K562 (cell line): Measurements from ENCODE around the gene STAMBPL1. TPM values are rescaled to one million over a fixed set of nuclear protein-coding genes. Genes with fewer than 3 reads are reported as not detected.

Experiments
- ATAC-seq: fragments of 200-7000 bp; cut with Tn5 transposase; 3 replicates; pipeline ENCODE4 v1.9.1; 2020; ENCODE audit warnings: moderate library complexity
- BruUV-seq: library from RNA; stranded (reverse); fragments of 400-500 nt; replicated peaks from 2 replicates; lab custom pipeline; 2021; lab: Mats Ljungman, UMichigan
- CTCF ChIA-PET: fragments of 300-600 bp; formaldehyde crosslinking; extraction: SDS; loops from one replicate; lab custom pipeline; 2021; ENCODE audit warnings: low intra/inter-chr PET ratio; lab: Yijun Ruan, JAX
- POLR2A ChIA-PET: fragments of 300-600, 350-650 bp; sonication (Branson Sonifier 250); formaldehyde crosslinking; extraction: SDS; loops from one replicate; lab custom pipeline; 2021; ENCODE audit warnings: antibody characterized with exemption, inconsistent platforms; lab: Yijun Ruan, JAX
- DNase-seq, 4 experiments: peaks; one replicate each; pipeline versions ENCODE4 v3.0.0 to v3.0.0-alpha.2; 2011 to 2018; ENCODE audit warnings: low spot score in 3 of 4, mixed read lengths in 3 of 4; ENCODE audit errors: extremely low read depth in 1 of 4
- FAIRE-seq: peaks from 2 replicates; lab custom pipeline; 2011; peaks lifted over from hg19 to GRCh38; lab: Jason Lieb, UNC
- H2AFZ ChIP-seq: 2 replicates; pipeline ENCODE4 v1.6.0; 2011; ENCODE audit warnings: low read depth, low read length, control low read depth, inconsistent platforms
- H3K27ac ChIP-seq: fragments of 200-600 bp; 3 replicates; pipeline ENCODE4 v1.8.0; 2011; ENCODE audit warnings: low read depth, mild to moderate bottlenecking, control low read depth, inconsistent platforms, low read length, moderate library complexity, mixed read lengths; ENCODE audit errors: extremely low read depth
- H3K27me3 ChIP-seq, 2 experiments: fragments of 300-600 bp in 1 of 2; 2 replicates in 1 of 2; 3 replicates in 1 of 2; pipeline versions ENCODE4 v1.6.0 to v1.8.0; 2011; ENCODE audit warnings: inconsistent platforms in 2 of 2, low read length in 2 of 2, mild to moderate bottlenecking in 1 of 2, mixed read lengths in 1 of 2, moderate library complexity in 1 of 2; ENCODE audit not compliant: control insufficient read depth in 2 of 2, insufficient read depth in 2 of 2
- H3K36me3 ChIP-seq: fragments of 300-600 bp; 3 replicates; pipeline ENCODE4 v1.8.0; 2011; ENCODE audit warnings: mild to moderate bottlenecking, low read length, inconsistent platforms; ENCODE audit not compliant: control insufficient read depth, insufficient read depth
- H3K4me1 ChIP-seq, 2 experiments: fragments of 200-600 bp in 1 of 2; replicated peaks in 1 of 2; 2 replicates in 1 of 2; 3 replicates in 1 of 2; pipeline versions ENCODE4 v1.5.1 to v1.8.0; 2011; ENCODE audit warnings: inconsistent platforms in 2 of 2, low read length in 2 of 2, mild to moderate bottlenecking in 1 of 2, mixed read lengths in 1 of 2, moderate library complexity in 1 of 2; ENCODE audit not compliant: control insufficient read depth in 2 of 2, insufficient read depth in 2 of 2
- H3K4me2 ChIP-seq: 2 replicates; pipeline ENCODE4 v1.6.1; 2011; ENCODE audit warnings: low read length, control low read depth, inconsistent platforms, mixed read lengths; ENCODE audit not compliant: insufficient read depth
- H3K4me3 ChIP-seq: fragments of 200-600 bp; sonication (generic), shearing (Covaris generic); 2 replicates; pipeline ENCODE4 v1.5.1; 2016; ENCODE audit warnings: control low read depth, inconsistent platforms
- H3K79me2 ChIP-seq: fragments of 200-600 bp; 3 replicates; pipeline ENCODE4 v1.8.0; 2011; ENCODE audit warnings: low read length, inconsistent platforms; ENCODE audit not compliant: control insufficient read depth, insufficient read depth
- H3K9ac ChIP-seq, 2 experiments: 2 replicates each; pipeline versions ENCODE4 v1.6.0 to v1.6.1; 2011; ENCODE audit warnings: low read depth in 2 of 2, low read length in 2 of 2, control low read depth in 1 of 2, inconsistent platforms in 1 of 2, mild to moderate bottlenecking in 1 of 2, mixed read lengths in 1 of 2; ENCODE audit not compliant: insufficient read depth in 1 of 2
- H3K9me1 ChIP-seq: one replicate; pipeline ENCODE4 v1.6.0; 2011; ENCODE audit warnings: inconsistent platforms, mild to moderate bottlenecking, low read length, moderate library complexity; ENCODE audit not compliant: control insufficient read depth, insufficient read depth
- H3K9me3 ChIP-seq: replicated peaks from 2 replicates; pipeline ENCODE4 v1.5.1; 2011; ENCODE audit warnings: low read depth, low read length, inconsistent platforms; ENCODE audit not compliant: control insufficient read depth, insufficient read depth
- H4K20me1 ChIP-seq: replicated peaks from 2 replicates; pipeline ENCODE4 v1.6.1; 2011; ENCODE audit warnings: low read length, inconsistent platforms, mixed read lengths; ENCODE audit not compliant: control insufficient read depth, insufficient read depth
- CEBPB ChIP-seq: fragments of 450-650 bp; IDR thresholded peaks from 2 replicates; pipeline ENCODE4 v1.6.1; 2016; ENCODE audit warnings: missing genetic modification characterization, missing compliant biosample characterization
- CREB1 ChIP-seq, 2 experiments: sonication (generic) in 1 of 2; formaldehyde crosslinking in 1 of 2; IDR thresholded peaks; 2 replicates each; pipeline versions ENCODE4 v1.6.1 to v1.8.0; 2012 to 2022; ENCODE audit warnings: inconsistent platforms in 1 of 2, mild to moderate bottlenecking in 1 of 2, missing genetic modification reagents in 1 of 2, moderate library complexity in 1 of 2
- CSDE1 ChIP-seq, 2 experiments: fragments of 450-650 bp; IDR thresholded peaks; 2 replicates each; pipeline ENCODE4 v1.6.1; 2016; ENCODE audit warnings: mild to moderate bottlenecking in 1 of 2
- EP400 ChIP-seq: fragments of 450-650 bp; IDR thresholded peaks from 2 replicates; pipeline ENCODE4 v1.6.1; 2017; ENCODE audit warnings: antibody characterized with exemption, mild to moderate bottlenecking, moderate library complexity
- ETV6 ChIP-seq, 3 experiments: fragments of 150-350 bp in 1 of 3; sonication (generic) in 1 of 3; formaldehyde crosslinking in 1 of 3; IDR thresholded peaks; 2 replicates each; pipeline versions ENCODE4 v1.6.1 to v1.8.0; 2014 to 2022; ENCODE audit warnings: borderline replicate concordance in 2 of 3, low read depth in 2 of 3, antibody characterized with exemption in 1 of 3, low read length in 1 of 3, mild to moderate bottlenecking in 1 of 3, missing genetic modification reagents in 1 of 3
- HMG20A ChIP-seq: fragments of 450-650 bp; formaldehyde crosslinking; conservative IDR thresholded peaks from 2 replicates; pipeline ENCODE4 v1.4.0; 2020; ENCODE audit warnings: mild to moderate bottlenecking, mixed read lengths
- HSF4 ChIP-seq: fragments of 250-450 bp; sonication (Bioruptor Pico); IDR thresholded peaks from 2 replicates; pipeline ENCODE4 v2.1.2; 2022; ENCODE audit warnings: mild to moderate bottlenecking, moderate library complexity, borderline replicate concordance
- MTA1 ChIP-seq: fragments of 450-650 bp; IDR thresholded peaks from 2 replicates; pipeline ENCODE4 v1.6.1; 2017; ENCODE audit warnings: borderline replicate concordance
- MTA3 ChIP-seq: fragments of 450-650 bp; formaldehyde crosslinking; IDR thresholded peaks from 2 replicates; pipeline ENCODE4 v1.6.1; 2017; ENCODE audit warnings: mild to moderate bottlenecking, borderline replicate concordance
- PTBP1 ChIP-seq: fragments of 200-400 bp; formaldehyde crosslinking; IDR thresholded peaks from 2 replicates; pipeline ENCODE4 v1.6.1; 2017; ENCODE audit warnings: low read depth, low read length
- RAD21 ChIP-seq, 2 experiments: fragments of 250-450 bp in 1 of 2; fragments of 450-650 bp in 1 of 2; sonication (Bioruptor Pico) in 1 of 2; formaldehyde crosslinking in 1 of 2; IDR thresholded peaks in 1 of 2; conservative IDR thresholded peaks in 1 of 2; 2 replicates each; pipeline versions ENCODE4 v1.4.0 to v1.8.0; 2020 to 2022; ENCODE audit warnings: mild to moderate bottlenecking in 2 of 2, moderate library complexity in 1 of 2
- RNF2 ChIP-seq: sonication (generic); IDR thresholded peaks from 2 replicates; pipeline ENCODE4 v1.6.1; 2016
- SMARCA5 ChIP-seq: fragments of 450-650 bp; IDR thresholded peaks from 2 replicates; pipeline ENCODE4 v1.6.1; 2016
- SNIP1 ChIP-seq: fragments of 450-650 bp; IDR thresholded peaks from 2 replicates; pipeline ENCODE4 v1.7.1; 2017; ENCODE audit warnings: low read depth, mild to moderate bottlenecking
- THRAP3 ChIP-seq: fragments of 450-650 bp; IDR thresholded peaks from 2 replicates; pipeline ENCODE4 v1.6.1; 2016; ENCODE audit warnings: mild to moderate bottlenecking, inconsistent platforms, borderline replicate concordance
- ZBTB1 ChIP-seq: sonication (generic); formaldehyde crosslinking; IDR thresholded peaks from 2 replicates; pipeline ENCODE4 v1.8.1; 2023; ENCODE audit warnings: missing genetic modification reagents, low read depth, mild to moderate bottlenecking, borderline replicate concordance
- ZNF3 ChIP-seq: fragments of 250-450 bp; sonication (Bioruptor Pico); IDR thresholded peaks from 2 replicates; pipeline ENCODE4 v1.5.0; 2021; ENCODE audit warnings: mild to moderate bottlenecking, moderate library complexity
- ZNF436 ChIP-seq: fragments of 250-450, 450-650 bp; sonication (Bioruptor Pico); formaldehyde crosslinking; IDR thresholded peaks from 2 replicates; pipeline ENCODE4 v1.7.0; 2020; ENCODE audit warnings: mild to moderate bottlenecking
- ZNF696 ChIP-seq: fragments of 250-450 bp; sonication (Bioruptor Pico); conservative IDR thresholded peaks from 2 replicates; pipeline ENCODE4 v1.4.0; 2020; ENCODE audit warnings: mild to moderate bottlenecking, moderate library complexity
- ZSCAN32 ChIP-seq: fragments of 450-650 bp; formaldehyde crosslinking; IDR thresholded peaks from 2 replicates; pipeline ENCODE4 v1.4.0; 2020; ENCODE audit warnings: mild to moderate bottlenecking, moderate library complexity
- WGBS: fragments of 100-300 bp; shearing (Covaris generic); methylation state at CpG from one replicate; pipeline ENCODE4 v1.1.6; 2016; ENCODE audit warnings: low coverage, mixed read lengths; ENCODE audit not compliant: insufficient coverage; ENCODE audit errors: missing lambda C conversion rate; 5-methylcytosine and 5-hydroxymethylcytosine counted together
- in situ Hi-C: fragments of 300-500 bp; cut with MboI; formaldehyde crosslinking; loops from 4 replicates; pipeline ENCODE4 v1.15.0; 2018; ENCODE audit warnings: inconsistent platforms, mixed read lengths
- intact Hi-C: fragments of 100-400 bp; cut with micrococcal nuclease; formaldehyde crosslinking; loops from 2 replicates; pipeline ENCODE4 v1.14.2; 2022
- polyA plus RNA-seq, 8 experiments: library from polyadenylated mRNA; depleted of rRNA in 4 of 8; stranded (reverse) in 5 of 8; unstranded in 3 of 8; fragments of >200 nt; fragmentation: Nextera tagmentation in 2 of 8; fragmentation: Illumina TruSeq in 1 of 8; extraction: Ambion mirVana in 2 of 8; extraction: Trizol in 1 of 8; gene quantifications; 2 replicates each; pipeline versions ENCODE4 v1.2.1 to v1.2.3, GENCODE V29; 2011 to 2014; ENCODE audit warnings: inconsistent platforms in 1 of 8, missing spikeins in 1 of 8
- total RNA-seq, 7 experiments: library from RNA; depleted of rRNA in 6 of 7; stranded (reverse); fragments of >200 nt in 6 of 7; fragmentation: Illumina TruSeq in 2 of 7; extraction: Trizol in 2 of 7; gene quantifications; 2 replicates each; pipeline versions ENCODE4 v1.2.1 to v1.2.3, GENCODE V29; 2011 to 2021; ENCODE audit warnings: low replicate concordance in 1 of 7
- TF ChIP-seq, protein P1 (sequence below): sonication (generic); formaldehyde crosslinking; IDR thresholded peaks from 2 replicates; pipeline ENCODE4 v1.8.0; 2022; ENCODE audit warnings: missing genetic modification reagents, mild to moderate bottlenecking, borderline replicate concordance

STAMBPL1 gene
- total and polyA plus RNA-seq, 9 of the 15 experiments (the other 6 are each of a cell fraction or from before 2014, with no cell fraction given): 0.09 TPM; not detected in 8

DNA sequence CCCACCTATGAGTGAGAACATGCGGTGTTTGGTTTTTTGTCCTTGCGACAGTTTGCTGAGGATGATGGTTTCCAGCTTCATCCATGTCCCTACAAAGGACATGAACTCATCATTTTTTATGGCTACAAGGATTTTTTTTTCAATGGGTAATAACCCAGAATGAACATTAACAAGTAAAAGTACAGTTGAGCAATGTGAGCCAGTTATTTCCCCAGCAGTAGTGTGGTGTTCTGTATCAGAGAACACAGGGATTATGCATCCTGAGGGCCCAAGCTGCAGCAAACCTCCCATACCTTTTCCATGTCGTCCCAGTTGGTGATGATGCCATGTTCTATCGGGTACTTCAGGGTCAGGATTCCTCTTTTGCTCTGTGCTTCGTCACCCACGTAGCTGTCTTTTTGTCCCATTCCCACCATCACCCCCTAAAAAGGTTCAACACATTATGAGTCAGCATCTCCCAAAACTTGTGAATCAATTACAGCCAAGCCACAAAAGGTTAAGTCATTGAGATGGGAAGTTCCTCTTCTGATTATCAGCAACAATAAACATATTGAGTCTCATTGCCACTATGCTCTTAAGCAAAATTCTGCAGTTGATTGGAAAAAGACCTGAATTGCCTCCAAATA lies 67.0 kb downstream of the STAMBPL1 start (continued):
- TF ChIP-seq RNF2 (no peak), RAD21 (CRISPR knock-in tag; conservative IDR thresholded peaks at IDR 0.05 in 1 of 2, IDR thresholded peaks at IDR 0.05 in 1 of 2) (no peak), SMARCA5 (no peak), ZBTB1 (CRISPR knock-in tag) (no peak), ZNF3 (CRISPR knock-in tag) (no peak), CREB1 (IDR thresholded peaks at IDR 0.05) (no peak), CREB1 (CRISPR knock-in tag; IDR thresholded peaks at IDR 0.05) (no peak), PTBP1 (no peak), CSDE1 (IDR thresholded peaks at IDR 0.05) (no peak), ETV6 (IDR thresholded peaks at IDR 0.05; ENCODE audit: borderline replicate concordance in 1 of 2, low read depth in 2 of 2, low read length in 1 of 2) (no peak), ETV6 (CRISPR knock-in tag; IDR thresholded peaks at IDR 0.05; ENCODE audit: borderline replicate concordance) (no peak), SNIP1 (no peak)
- TF ChIP-seq, all 486 proteins: peak for 0

DNA sequence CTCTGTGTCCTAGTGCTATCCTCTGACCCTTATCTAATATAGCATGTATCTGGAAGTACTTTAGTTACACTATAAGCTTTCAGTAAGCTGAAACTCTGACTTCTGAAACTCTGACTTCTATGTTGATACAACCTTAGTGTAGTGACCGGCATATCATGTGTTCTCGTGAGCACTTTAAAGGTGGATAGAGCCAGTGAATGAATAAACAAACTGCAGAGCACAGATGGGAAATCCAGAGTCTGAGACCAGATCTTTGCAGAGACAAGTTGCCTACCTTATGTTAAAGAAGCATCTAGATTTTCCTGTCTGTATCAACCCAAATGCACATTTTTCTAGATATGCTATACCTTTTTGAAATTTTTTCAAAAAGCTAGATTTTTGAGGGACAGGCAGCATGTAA lies 69.0 kb downstream of the STAMBPL1 start:
- CTCF ChIA-PET: no interaction called here

More for the DNA sequence above, 69.0 kb downstream of the STAMBPL1 start:
- no peaks in the 10 kb centered on the region for H3K79me2 ChIP-seq
- no peaks in the 10 kb centered on the region for H3K4me1 ChIP-seq
- POLR2A ChIA-PET: no interaction called here
- no peaks in the 10 kb centered on the region for H3K9me3 ChIP-seq
- no peaks in the 10 kb centered on the region for H3K27me3 ChIP-seq
- no peaks in the 10 kb centered on the region for H4K20me1 ChIP-seq
- TF ChIP-seq HSF4 (CRISPR knock-in tag) (no peak), ZNF436 (CRISPR knock-in tag) (no peak), ZSCAN32 (CRISPR knock-in tag) (no peak), EP400 (no peak), HMG20A (CRISPR knock-in tag) (no peak), CEBPB (tag) (no peak), MTA1 (no peak), THRAP3 (no peak), ZNF696 (CRISPR knock-in tag) (no peak), MTA3 (no peak)
- TF ChIP-seq, protein P1, sequence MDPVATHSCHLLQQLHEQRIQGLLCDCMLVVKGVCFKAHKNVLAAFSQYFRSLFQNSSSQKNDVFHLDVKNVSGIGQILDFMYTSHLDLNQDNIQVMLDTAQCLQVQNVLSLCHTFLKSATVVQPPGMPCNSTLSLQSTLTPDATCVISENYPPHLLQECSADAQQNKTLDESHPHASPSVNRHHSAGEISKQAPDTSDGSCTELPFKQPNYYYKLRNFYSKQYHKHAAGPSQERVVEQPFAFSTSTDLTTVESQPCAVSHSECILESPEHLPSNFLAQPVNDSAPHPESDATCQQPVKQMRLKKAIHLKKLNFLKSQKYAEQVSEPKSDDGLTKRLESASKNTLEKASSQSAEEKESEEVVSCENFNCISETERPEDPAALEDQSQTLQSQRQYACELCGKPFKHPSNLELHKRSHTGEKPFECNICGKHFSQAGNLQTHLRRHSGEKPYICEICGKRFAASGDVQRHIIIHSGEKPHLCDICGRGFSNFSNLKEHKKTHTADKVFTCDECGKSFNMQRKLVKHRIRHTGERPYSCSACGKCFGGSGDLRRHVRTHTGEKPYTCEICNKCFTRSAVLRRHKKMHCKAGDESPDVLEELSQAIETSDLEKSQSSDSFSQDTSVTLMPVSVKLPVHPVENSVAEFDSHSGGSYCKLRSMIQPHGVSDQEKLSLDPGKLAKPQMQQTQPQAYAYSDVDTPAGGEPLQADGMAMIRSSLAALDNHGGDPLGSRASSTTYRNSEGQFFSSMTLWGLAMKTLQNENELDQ (CRISPR knock-in tag): no peak
- TF ChIP-seq, all 486 proteins: peak for 0
- DNase-seq: no peak
- Histone ChIP-seq H3K27ac (no peak overlapping the region), H3K9ac (no peak overlapping the region), H3K4me3 (no peak overlapping the region), H3K4me2 (no peak overlapping the region), H2AFZ (no peak overlapping the region), H3K9me1 (no peaks in the 10 kb centered on the region), H3K36me3 (no peaks in the 10 kb centered on the region)
- BruUV-seq: no TSS peak
- in situ Hi-C loops (no loop called here), intact Hi-C loops (no loop called here)
- no peak for ATAC-seq
- WGBS: 0% methylated on average over 1 of the region's 2 CpGs
- no peak for FAIRE-seq
